Measurements from ENCODE around the gene ZNF777. TPM values are rescaled to one million over a fixed set of nuclear protein-coding genes. Genes with fewer than 3 reads are reported as not detected.
"Not testable (repeated sequence)": the region's sequence is repeated elsewhere in the genome, so short reads cannot be mapped to it uniquely, and the experiment has no call there.

The ZNF777 gene
- polyA plus RNA-seq, 1 experiment, result 4.4 TPM

DNA sequence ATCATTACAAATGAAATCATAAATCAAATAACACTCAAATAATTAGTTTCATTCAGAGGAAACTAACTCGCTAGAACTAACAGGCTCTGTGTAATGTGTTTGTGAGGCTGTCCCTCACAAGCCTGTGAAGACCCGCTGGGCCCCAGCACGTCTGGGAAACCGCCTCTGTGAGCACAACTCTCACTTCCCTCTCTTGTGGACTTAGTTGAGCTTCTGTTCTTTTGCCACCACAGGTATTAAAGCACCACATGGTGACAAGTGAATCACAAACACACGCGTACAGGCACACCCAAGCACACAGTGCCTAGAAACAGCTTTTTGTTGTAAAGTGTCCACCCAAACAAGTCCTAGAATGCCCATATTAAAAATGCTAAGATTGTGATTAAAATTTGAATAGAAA lies 51.0 kb downstream of the ZNF777 start:
- H3K4me3 ChIP-seq (ENCODE audit: low read depth, low read length), result no peak overlapping the region
- ChIA-PET POLR2A (no interaction called here), CTCF (interaction anchor here (0.7 to 1.2 kb wide), 3 partner anchors 12 to 98 kb away, joined by 3 read pairs; no protein-coding TSS in a partner anchor)
- no peak for DNase-seq (ENCODE audit: low read depth)
- TF ChIP-seq CTCF (IDR thresholded peaks at IDR 0.05; ENCODE audit: insufficient read depth, low read depth, low read length), result no peak
- H3K27me3 ChIP-seq (ENCODE audit: control insufficient read depth, insufficient read depth, low read length), result peaks cover 2% of the 10 kb centered on the region; the same call in 1 of the 2 replicates
- H3K36me3 ChIP-seq (ENCODE audit: control insufficient read depth, insufficient read depth, low read length), result no peaks in the 10 kb centered on the region

- POLR2A ChIA-PET, result no interaction called here
- no peaks in the 10 kb centered on the region for H3K36me3 ChIP-seq (ENCODE audit: control insufficient read depth, insufficient read depth, low read length)
- peaks cover 2% of the 10 kb centered on the region; the same call in 1 of the 2 replicates for H3K27me3 ChIP-seq (ENCODE audit: control insufficient read depth, insufficient read depth, low read length)
- H3K4me3 ChIP-seq (ENCODE audit: low read depth, low read length), result no peak overlapping the region
- DNase-seq (ENCODE audit: low read depth), result no peak
- CTCF ChIA-PET, result no interaction called here
- TF ChIP-seq CTCF (IDR thresholded peaks at IDR 0.05; ENCODE audit: insufficient read depth, low read depth, low read length), result no peak
These were observed 56.0 kb downstream of the ZNF777 start for GRCh38 chr7:149404825-149405224.

DNA sequence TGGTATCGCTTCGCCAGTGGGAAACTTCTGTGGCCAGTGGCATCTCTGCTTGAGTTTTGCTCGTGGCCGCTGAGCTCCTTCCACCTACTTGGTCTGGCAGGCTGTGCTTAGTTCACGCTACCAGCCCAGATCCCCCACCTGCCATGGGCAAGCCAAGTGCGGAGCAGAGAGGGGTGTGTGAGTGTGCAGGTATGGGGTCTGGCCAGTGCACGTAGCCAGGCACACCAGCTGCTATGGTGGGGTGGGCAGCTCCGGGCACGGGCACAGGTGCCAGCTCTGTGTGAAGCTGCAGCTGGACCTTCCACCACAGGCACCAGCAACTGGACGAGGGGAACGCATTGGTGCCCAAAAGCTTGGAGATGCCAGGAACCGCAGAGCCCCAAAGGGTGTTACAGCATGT lies 56.5 kb downstream of the ZNF777 start:
- ChIA-PET POLR2A (no interaction called here), CTCF (interaction anchor here (0.5 to 0.6 kb wide), 2 partner anchors 25 to 57 kb away, joined by 3 read pairs; no protein-coding TSS in a partner anchor)
- no peak for TF ChIP-seq CTCF (IDR thresholded peaks at IDR 0.05; ENCODE audit: insufficient read depth, low read depth, low read length)
- Histone ChIP-seq H3K4me3 (ENCODE audit: low read depth, low read length) (no peak overlapping the region), H3K36me3 (ENCODE audit: control insufficient read depth, insufficient read depth, low read length) (no peaks in the 10 kb centered on the region), H3K27me3 (ENCODE audit: control insufficient read depth, insufficient read depth, low read length) (peaks cover 2% of the 10 kb centered on the region; the same call in 1 of the 2 replicates)
- DNase-seq (ENCODE audit: low read depth), result no peak

GRCh38 chr7:149398195-149398820 lies 62.6 kb downstream of the ZNF777 start:
- ChIA-PET POLR2A (no interaction called here), CTCF (interaction anchor here (1.4 kb wide), 1 partner anchor 9 kb away, joined by 4 read pairs; no protein-coding TSS in a partner anchor)
- Histone ChIP-seq H3K4me3 (ENCODE audit: low read depth, low read length) (no peak overlapping the region), H3K27me3 (ENCODE audit: control insufficient read depth, insufficient read depth, low read length) (no peaks in the 10 kb centered on the region; the same call in 1 of the 2 replicates), H3K36me3 (ENCODE audit: control insufficient read depth, insufficient read depth, low read length) (no peaks in the 10 kb centered on the region)
- TF ChIP-seq CTCF (IDR thresholded peaks at IDR 0.05; ENCODE audit: insufficient read depth, low read depth, low read length), result no peak
- DNase-seq (ENCODE audit: low read depth), result no peak

DNA sequence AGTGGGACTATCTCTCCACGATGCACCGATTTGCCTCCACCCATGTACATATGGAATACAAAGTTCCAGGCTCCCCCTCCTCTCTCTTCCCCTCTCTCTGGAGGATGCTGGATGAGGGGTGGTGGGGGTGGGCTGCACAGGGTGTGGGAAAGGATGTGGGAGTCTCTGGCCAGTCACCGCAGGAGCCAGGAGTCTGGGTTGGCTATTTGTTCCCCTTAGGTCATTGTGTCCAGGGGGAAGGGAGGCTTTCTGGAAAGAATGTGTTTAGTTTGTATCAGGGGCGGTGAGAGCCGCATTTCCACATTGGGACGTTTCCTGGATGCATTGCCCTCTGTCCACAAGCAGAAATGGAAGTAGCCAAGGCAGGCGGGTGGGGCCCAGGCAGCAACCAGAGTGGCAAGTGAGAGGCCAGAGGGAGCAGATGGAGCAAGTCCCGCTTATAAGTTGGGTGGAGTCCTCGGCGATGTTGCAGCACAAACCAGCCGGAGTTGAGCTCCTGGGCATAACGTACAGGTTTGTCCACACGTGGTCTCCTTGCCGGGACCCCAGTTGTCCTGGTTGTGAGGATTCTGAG lies 63.3 kb downstream of the ZNF777 start:
- no peak for TF ChIP-seq CTCF (IDR thresholded peaks at IDR 0.05; ENCODE audit: insufficient read depth, low read depth, low read length)
- H3K4me3 ChIP-seq (ENCODE audit: low read depth, low read length), result no peak overlapping the region
- no peak for DNase-seq (ENCODE audit: low read depth)
- POLR2A ChIA-PET, result no interaction called here
- CTCF ChIA-PET, result interaction anchor here (1.4 kb wide), 1 partner anchor 10 kb away, joined by 4 read pairs; no protein-coding TSS in a partner anchor
- no peaks in the 10 kb centered on the region; the same call in 1 of the 2 replicates for H3K27me3 ChIP-seq (ENCODE audit: control insufficient read depth, insufficient read depth, low read length)
- no peaks in the 10 kb centered on the region for H3K36me3 ChIP-seq (ENCODE audit: control insufficient read depth, insufficient read depth, low read length)

DNA sequence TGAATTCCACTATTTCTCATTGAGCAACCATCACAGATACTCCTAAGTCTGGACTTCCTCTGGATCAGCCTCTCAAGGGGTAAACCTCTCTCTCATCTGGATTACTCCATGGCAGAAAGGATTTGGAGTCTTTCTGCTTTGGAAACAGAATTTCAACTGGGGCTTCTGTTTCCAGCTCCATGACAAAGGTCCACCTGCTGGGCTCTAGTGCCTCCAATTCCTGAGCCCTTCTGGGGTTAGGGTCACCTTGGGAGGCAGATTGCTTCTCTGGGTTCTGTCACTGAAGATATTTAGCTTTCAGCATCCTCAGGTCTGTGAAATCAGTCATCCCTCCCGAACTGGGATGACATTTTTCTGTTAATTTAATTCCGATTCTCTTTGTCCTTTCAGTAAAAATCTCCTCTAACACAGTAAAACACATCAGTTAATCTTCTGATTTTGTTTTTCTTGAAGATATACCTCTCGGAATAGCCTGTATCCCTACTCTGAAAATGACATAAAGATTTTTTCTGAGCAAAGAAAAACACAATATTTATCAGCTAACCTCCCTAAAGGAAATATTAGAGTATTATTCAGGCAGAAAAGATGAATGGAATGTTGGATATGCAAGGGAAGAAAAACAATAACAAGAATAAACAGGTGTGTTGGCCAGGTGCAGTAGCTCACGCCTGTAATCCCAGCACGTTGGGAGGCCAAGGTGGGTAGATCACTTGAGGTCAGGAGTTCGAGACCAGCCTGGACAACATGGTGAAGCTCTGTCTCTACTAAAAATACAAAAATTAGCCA lies 72.1 kb downstream of the ZNF777 start:
- POLR2A ChIA-PET; H3K36me3 ChIP-seq (ENCODE audit: control insufficient read depth, insufficient read depth, low read length); DNase-seq (ENCODE audit: low read depth); H3K27me3 ChIP-seq (ENCODE audit: control insufficient read depth, insufficient read depth, low read length); CTCF ChIA-PET; H3K4me3 ChIP-seq (ENCODE audit: low read depth, low read length): not testable (repeated sequence)

DNA sequence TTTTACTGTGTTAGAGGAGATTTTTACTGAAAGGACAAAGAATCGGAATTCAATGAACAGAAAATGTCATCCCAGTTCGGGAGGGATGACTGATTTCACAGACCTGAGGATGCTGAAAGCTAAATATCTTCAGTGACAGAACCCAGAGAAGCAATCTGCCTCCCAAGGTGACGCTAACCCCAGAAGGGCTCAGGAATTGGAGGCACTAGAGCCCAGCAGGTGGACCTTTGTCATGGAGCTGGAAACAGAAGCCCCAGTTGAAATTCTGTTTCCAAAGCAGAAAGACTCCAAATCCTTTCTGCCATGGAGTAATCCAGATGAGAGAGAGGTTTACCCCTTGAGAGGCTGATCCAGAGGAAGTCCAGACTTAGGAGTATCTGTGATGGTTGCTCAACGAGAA lies 74.3 kb downstream of the ZNF777 start:
- DNase-seq (ENCODE audit: low read depth); H3K4me3 ChIP-seq (ENCODE audit: low read depth, low read length); POLR2A ChIA-PET; H3K36me3 ChIP-seq (ENCODE audit: control insufficient read depth, insufficient read depth, low read length); H3K27me3 ChIP-seq (ENCODE audit: control insufficient read depth, insufficient read depth, low read length); CTCF ChIA-PET: not testable (repeated sequence)
